ENCODE data around the gene NUP85.
A peak's percentile ranks its signal among the peaks of the same experiment; 100 is the strongest.
"Not testable (repeated sequence)": the region's sequence is repeated elsewhere in the genome, so short reads cannot be mapped to it uniquely, and the experiment has no call there.

The NUP85 gene, protein sequence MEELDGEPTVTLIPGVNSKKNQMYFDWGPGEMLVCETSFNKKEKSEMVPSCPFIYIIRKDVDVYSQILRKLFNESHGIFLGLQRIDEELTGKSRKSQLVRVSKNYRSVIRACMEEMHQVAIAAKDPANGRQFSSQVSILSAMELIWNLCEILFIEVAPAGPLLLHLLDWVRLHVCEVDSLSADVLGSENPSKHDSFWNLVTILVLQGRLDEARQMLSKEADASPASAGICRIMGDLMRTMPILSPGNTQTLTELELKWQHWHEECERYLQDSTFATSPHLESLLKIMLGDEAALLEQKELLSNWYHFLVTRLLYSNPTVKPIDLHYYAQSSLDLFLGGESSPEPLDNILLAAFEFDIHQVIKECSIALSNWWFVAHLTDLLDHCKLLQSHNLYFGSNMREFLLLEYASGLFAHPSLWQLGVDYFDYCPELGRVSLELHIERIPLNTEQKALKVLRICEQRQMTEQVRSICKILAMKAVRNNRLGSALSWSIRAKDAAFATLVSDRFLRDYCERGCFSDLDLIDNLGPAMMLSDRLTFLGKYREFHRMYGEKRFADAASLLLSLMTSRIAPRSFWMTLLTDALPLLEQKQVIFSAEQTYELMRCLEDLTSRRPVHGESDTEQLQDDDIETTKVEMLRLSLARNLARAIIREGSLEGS

DNA sequence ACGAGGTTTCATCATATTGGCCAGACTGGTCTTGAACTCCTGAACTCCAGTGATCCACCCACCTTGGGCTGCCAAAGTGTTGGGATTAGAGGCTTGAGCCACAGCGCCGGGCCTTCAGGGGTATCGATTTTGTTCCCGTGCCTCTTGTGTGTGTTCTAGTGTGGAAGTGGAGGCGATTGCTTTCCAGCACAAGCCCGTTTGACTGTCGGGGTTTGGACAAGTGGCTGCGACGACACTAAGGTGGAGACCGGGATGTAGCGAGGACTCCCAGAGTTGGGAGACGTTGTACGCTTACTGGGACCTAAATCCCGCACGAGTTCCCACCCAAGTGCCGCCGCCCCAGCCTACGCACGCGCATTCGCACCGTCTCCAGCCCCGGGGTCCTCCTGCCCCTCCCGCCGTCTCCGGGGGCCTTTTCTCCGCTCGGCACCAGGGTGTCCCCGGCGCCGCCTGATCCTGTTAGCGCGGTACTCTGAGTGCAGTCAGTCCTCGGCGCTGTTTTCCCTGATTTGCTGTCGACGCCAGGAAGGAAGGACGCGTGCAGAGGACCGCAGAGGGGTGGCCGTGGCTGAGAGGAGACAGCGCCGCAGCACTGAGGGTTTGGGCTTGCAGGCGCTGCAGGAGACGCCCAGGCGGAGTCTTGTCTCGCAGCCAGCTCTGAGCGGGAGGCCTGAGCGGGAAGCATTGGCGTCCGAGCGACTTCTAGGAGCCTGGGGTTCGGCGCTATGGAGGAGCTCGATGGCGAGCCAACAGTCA is at the start of gene NUP85:
Gene NUP85, plus strand, starts transcription at position 643 of the 756 bp plus-strand sequence. Its CDS starts 83 bp downstream, at position 726.
- no peaks in the 10 kb centered on the region for H3K27me3 ChIP-seq
- H3K9me3 ChIP-seq (replicated peaks in 1 of 11), result no peaks in the 10 kb centered on the region
- H4K20me1 ChIP-seq, result peaks cover 0 to 33% (median 19%) of the 10 kb centered on the region in 11 experiments; a peak in 10 of 22 replicates
- H3K36me3 ChIP-seq, result peaks cover 19 to 32% (median 25%) of the 10 kb centered on the region in 11 experiments
- peaks cover 29 to 38% (median 31%) of the 10 kb centered on the region in 10 experiments for H3K4me1 ChIP-seq
- H3K9ac ChIP-seq, result peak within 1 kb of the TSS; percentile 93 to 99 (median 96)
- peak within 1 kb of the TSS; percentile 82 to 95 (median 86) for H3K4me3 ChIP-seq
- H3K27ac ChIP-seq, result peak within 1 kb of the TSS; percentile 95 to 99 (median 98)
- H3K4me2 ChIP-seq, result peak within 1 kb of the TSS; percentile 82 to 95 (median 90)
- TF ChIP-seq Cebpa-rat (IDR thresholded peaks at IDR 0.05), result no peak

DNA sequence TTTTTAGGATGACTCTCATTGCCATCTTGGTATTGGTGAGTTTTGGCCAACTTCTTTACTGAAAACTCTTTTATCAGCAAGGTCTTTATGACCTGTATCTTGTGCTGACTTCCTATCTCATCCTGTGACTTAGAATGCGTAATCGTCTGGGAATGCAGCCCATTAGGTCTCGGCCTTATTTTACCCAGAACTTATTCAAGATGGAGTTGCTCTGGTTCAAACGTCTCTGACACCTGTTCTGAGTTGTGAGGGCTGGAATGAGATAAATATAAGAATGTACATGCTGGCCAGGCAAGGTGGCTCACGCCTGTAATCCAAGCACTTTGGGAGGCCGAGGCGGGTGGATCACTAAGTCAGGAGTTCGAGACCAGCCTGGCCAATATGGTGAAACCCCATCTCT is 47.0 kb upstream of the NUP85 start:
- Histone ChIP-seq H3K36me3 (peaks cover 10 to 60% (median 51%) of the 10 kb centered on the region in 11 experiments; a peak in 21 of 22 replicates), H3K4me1 (peaks cover 6 to 12% (median 9%) of the 10 kb centered on the region in 10 experiments; a peak in 18 of 20 replicates), H4K20me1 (peaks cover 0 to 14% (median 8%) of the 10 kb centered on the region in 11 experiments; a peak in 12 of 22 replicates)
- not testable (repeated sequence) for H3K27ac ChIP-seq; H3K27me3 ChIP-seq; H3K9ac ChIP-seq; H3K4me3 ChIP-seq; H3K9me3 ChIP-seq (replicated peaks in 1 of 11); H3K4me2 ChIP-seq

DNA sequence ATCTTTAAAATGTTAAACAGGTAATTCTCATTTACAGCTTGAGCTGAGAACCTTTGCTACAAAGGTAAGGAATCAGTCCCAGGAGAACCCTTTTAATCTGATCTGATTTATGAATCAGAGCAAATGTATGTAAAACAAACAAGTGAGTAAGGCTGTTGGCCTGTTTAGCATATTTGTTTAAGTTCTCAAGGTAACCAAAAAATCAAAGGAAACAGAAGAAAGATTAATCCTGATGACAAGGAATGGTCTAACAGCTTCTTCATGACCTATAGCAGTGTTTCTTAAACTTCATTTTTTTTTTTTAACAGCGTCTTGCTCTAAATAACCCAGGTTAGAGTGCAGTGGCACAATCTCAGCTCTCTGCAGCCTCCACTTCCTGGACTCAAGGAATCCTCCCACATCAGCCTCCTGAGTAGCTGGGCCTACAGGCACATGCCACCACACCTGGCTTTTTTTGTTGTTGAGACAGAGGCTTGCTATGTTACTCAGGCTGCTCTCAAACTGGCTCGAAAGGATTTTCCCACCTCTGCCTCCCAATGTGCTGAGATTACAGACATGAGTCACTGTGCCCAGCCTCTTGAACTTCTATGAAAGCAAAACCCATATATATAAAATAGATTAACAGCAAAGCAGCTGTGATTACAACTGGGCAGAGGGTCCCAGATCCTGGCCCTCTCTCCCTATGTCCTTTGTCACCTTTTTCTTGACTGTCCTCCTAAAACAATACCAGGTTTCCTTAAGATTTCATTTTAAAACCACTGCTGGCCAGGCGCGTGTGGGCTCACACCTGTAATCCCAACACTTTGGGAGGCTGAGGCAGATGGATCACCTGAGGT is 46.1 kb upstream of the NUP85 start:
- Histone ChIP-seq H3K4me1 (peaks cover 6 to 12% (median 9%) of the 10 kb centered on the region in 10 experiments; a peak in 18 of 20 replicates), H3K4me3 (no peak overlapping the region), H3K27me3 (no peaks in the 10 kb centered on the region), H3K36me3 (peaks cover 17 to 69% (median 61%) of the 10 kb centered on the region in 11 experiments), H3K4me2 (no peak overlapping the region), H3K27ac (no peak overlapping the region), H3K9ac (no peak overlapping the region), H3K9me3 (replicated peaks in 1 of 11) (no peaks in the 10 kb centered on the region), H4K20me1 (peaks cover 0 to 14% (median 9%) of the 10 kb centered on the region in 11 experiments; a peak in 9 of 22 replicates)
- TF ChIP-seq Cebpa-rat (IDR thresholded peaks at IDR 0.05), result no peak

DNA sequence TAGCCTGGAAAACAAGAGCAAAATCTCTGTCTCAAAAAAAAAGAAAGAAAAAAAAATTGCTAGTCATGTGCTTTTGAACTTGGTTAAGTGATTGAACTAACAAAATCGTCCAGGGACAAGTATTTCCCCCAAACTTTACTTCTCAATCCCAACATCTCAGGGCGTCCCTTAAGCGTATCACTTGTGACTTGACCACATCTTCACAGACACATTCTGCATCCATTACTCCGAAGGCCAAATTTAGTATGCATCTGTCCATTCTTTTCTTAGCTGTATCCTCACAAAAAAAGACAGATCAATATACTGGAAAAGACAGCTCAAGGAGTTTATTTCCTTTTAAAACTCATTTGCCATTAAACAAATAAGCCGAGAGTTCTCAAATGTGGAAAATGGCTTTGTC is 45.3 kb upstream of the NUP85 start:
- H3K27ac ChIP-seq, result no peak overlapping the region

DNA sequence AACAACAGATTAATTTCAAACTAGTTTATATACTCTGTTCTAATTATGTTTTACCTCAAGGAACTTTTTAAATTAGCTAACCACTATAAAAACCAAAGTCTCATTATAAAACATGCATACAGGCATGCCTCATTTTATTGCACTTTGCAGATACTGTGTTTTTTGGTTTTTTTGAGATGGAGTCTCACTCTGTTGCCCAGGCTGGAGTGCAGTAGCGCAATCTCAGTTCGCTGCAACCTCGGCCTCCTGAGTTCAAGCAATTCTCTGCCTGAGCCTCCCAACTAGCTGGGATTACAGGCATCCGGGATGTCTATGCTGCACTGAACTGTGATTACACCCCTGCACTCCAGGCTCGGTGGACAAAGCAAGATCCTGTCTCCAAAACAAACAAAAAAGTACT is 42.4 kb upstream of the NUP85 start:
- H3K9me3 ChIP-seq (replicated peaks in 1 of 11), result no peaks in the 10 kb centered on the region
- H4K20me1 ChIP-seq, result peaks cover 0 to 43% (median 35%) of the 10 kb centered on the region in 11 experiments; a peak in 18 of 22 replicates
- no peak overlapping the region for H3K4me3 ChIP-seq
- H3K4me1 ChIP-seq, result no peaks in the 10 kb centered on the region
- no peak for TF ChIP-seq Cebpa-rat (IDR thresholded peaks at IDR 0.05)
- no peaks in the 10 kb centered on the region for H3K27me3 ChIP-seq
- peaks cover 40 to 95% (median 81%) of the 10 kb centered on the region in 11 experiments for H3K36me3 ChIP-seq
- no peak overlapping the region for H3K27ac ChIP-seq
- no peak overlapping the region for H3K9ac ChIP-seq
- H3K4me2 ChIP-seq, result no peak overlapping the region

More for the DNA sequence above, 45.3 kb upstream of the NUP85 start:
- no peaks in the 10 kb centered on the region for H3K9me3 ChIP-seq (replicated peaks in 1 of 11)
- H3K4me3 ChIP-seq, result no peak overlapping the region
- no peak overlapping the region for H3K9ac ChIP-seq
- no peak for TF ChIP-seq Cebpa-rat (IDR thresholded peaks at IDR 0.05)
- peaks cover under 1 to 6% (median 3%) of the 10 kb centered on the region in 10 experiments; a peak in 17 of 20 replicates for H3K4me1 ChIP-seq
- H3K36me3 ChIP-seq, result peaks cover 22 to 77% (median 69%) of the 10 kb centered on the region in 11 experiments
- H3K4me2 ChIP-seq, result no peak overlapping the region
- peaks cover 0 to 22% (median 13%) of the 10 kb centered on the region in 11 experiments; a peak in 11 of 22 replicates for H4K20me1 ChIP-seq
- H3K27me3 ChIP-seq, result no peaks in the 10 kb centered on the region

DNA sequence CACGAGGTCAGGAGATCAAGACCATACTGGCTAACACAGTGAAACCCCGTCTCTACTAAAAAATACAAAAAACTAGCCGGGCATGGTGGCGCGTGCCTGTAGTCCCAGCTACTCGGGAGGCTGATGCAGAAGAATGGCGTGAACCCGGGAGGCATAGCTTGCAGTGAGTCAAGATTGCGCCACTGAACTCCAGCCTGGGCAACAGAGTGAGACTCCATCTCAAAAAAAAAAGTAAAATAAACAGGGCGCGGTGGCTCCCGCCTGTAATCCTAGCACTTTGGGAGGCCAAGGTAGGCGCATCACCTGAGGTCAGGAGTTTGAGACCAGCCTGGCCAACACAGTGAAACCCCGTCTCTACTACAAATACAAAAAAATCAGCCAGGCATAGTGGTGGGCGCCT is 40.9 kb upstream of the NUP85 start:
- H3K4me2 ChIP-seq; H3K27ac ChIP-seq; H3K4me3 ChIP-seq; H3K4me1 ChIP-seq; H3K9me3 ChIP-seq (replicated peaks in 1 of 11); H3K9ac ChIP-seq; H3K27me3 ChIP-seq: not testable (repeated sequence)
- Histone ChIP-seq H3K36me3 (peaks cover 54 to 95% (median 81%) of the 10 kb centered on the region in 11 experiments), H4K20me1 (peaks cover 9 to 58% (median 49%) of the 10 kb centered on the region in 11 experiments; a peak in 21 of 22 replicates)

DNA sequence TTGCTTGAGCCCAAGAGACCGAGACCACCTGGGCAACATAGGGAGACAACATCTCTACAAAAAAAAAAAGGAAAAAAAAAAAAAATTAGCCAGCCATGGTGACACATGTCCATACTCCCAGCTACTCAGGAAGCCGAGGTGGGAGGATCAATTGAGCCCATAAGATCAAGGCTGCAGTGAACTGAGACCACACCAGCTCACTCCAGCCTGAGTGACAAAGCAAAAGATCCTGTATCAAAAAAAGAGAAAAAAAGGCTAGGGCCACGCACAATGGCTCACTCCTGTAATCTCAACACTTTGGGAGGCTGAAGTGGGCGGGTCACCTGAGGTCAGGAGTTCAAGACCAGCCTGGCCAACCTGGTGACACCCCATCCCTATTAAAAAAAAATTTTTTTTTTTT is 36.5 kb upstream of the NUP85 start:
- H3K27ac ChIP-seq, result no peak overlapping the region
- no peak overlapping the region for H3K4me2 ChIP-seq
- peaks cover 0 to 7% (median 0%) of the 10 kb centered on the region in 10 experiments; a peak in 2 of 20 replicates for H3K4me1 ChIP-seq
- H3K27me3 ChIP-seq, result no peaks in the 10 kb centered on the region
- peaks cover 77 to 99% (median 91%) of the 10 kb centered on the region in 11 experiments for H3K36me3 ChIP-seq
- no peak overlapping the region for H3K9ac ChIP-seq
- peaks cover 32 to 92% (median 80%) of the 10 kb centered on the region in 11 experiments; a peak in 21 of 22 replicates for H4K20me1 ChIP-seq
- H3K4me3 ChIP-seq, result no peak overlapping the region
- no peak for TF ChIP-seq Cebpa-rat (IDR thresholded peaks at IDR 0.05)
- no peaks in the 10 kb centered on the region for H3K9me3 ChIP-seq (replicated peaks in 1 of 11)

DNA sequence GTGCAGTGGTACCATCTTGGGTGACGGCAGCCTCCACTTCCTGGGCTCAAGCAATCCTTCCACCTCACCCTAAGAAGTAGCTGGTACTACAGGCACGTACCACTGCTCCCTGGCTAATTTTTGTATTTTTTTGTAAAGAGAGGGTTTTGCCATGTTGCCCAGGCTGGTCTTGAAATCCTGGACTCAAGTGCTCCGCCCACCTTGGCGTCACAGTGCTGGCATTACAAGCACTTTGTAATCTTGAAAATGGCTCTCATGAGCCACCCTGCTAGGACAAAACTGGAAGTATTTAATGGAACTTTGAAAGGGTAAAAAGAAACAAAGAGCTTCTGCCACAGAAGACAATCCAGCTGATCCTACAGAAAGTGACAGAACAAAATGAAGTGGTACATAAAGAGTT is 32.0 kb upstream of the NUP85 start:
- no peaks in the 10 kb centered on the region for H3K27me3 ChIP-seq
- no peak for TF ChIP-seq Cebpa-rat (IDR thresholded peaks at IDR 0.05)
- H4K20me1 ChIP-seq, result peaks cover 73 to 100% (median 98%) of the 10 kb centered on the region in 11 experiments; a peak in 21 of 22 replicates
- peaks cover 0 to 24% (median 16%) of the 10 kb centered on the region in 10 experiments; a peak in 18 of 20 replicates for H3K4me1 ChIP-seq
- no peak overlapping the region for H3K27ac ChIP-seq
- no peak overlapping the region for H3K4me3 ChIP-seq
- H3K9me3 ChIP-seq (replicated peaks in 1 of 11), result no peaks in the 10 kb centered on the region
- peaks cover 87 to 100% (median 96%) of the 10 kb centered on the region in 11 experiments for H3K36me3 ChIP-seq
- H3K9ac ChIP-seq, result peak overlapping the region in 2 of 11 experiments; percentile 1 to 31; a peak in 1 of 22 replicates
- no peak overlapping the region for H3K4me2 ChIP-seq
